ENCODE measurements around the gene NLRP8.
"Not testable (repeated sequence)": the region's sequence is repeated elsewhere in the genome, so short reads cannot be mapped to it uniquely, and the experiment has no call there.

NLRP8 gene

GRCh38 chr19:55962186-55962585 is 14.6 kb downstream of the NLRP8 start:
- in situ Hi-C loops (cut with HindIII; ENCODE audit: low sequenced_read_pairs) = no loop called here

GRCh38 chr19:55973982-55974381 is 26.4 kb downstream of the NLRP8 start:
- in situ Hi-C loops (cut with HindIII; ENCODE audit: low sequenced_read_pairs) = no loop called here

GRCh38 chr19:55980415-55980814 is 32.8 kb downstream of the NLRP8 start:
- in situ Hi-C loops (cut with HindIII; ENCODE audit: low sequenced_read_pairs) = no loop called here

- in situ Hi-C loops (cut with HindIII; ENCODE audit: low sequenced_read_pairs) = no loop called here
Measured at GRCh38 chr19:55985254-55985653, 37.6 kb downstream of the NLRP8 start.

GRCh38 chr19:55986487-55986886 is 38.9 kb downstream of the NLRP8 start, which contains the start of gene NLRP5:
Gene NLRP5 (plus strand): TSS chr19:55986775.
- in situ Hi-C loops (cut with HindIII; ENCODE audit: low sequenced_read_pairs) = no loop called here

- in situ Hi-C loops (cut with HindIII; ENCODE audit: low sequenced_read_pairs) = no loop called here
Measured at GRCh38 chr19:55990831-55991230, 43.2 kb downstream of the NLRP8 start.

- in situ Hi-C loops (cut with HindIII; ENCODE audit: low sequenced_read_pairs) = no loop called here
Measured at GRCh38 chr19:55993492-55993891, 45.9 kb downstream of the NLRP8 start.

- in situ Hi-C loops (cut with HindIII; ENCODE audit: low sequenced_read_pairs) = no loop called here
Measured at GRCh38 chr19:56014765-56015164, 67.1 kb downstream of the NLRP8 start.

GRCh38 chr19:56015756-56016155 is 68.1 kb downstream of the NLRP8 start:
- in situ Hi-C loops (cut with HindIII; ENCODE audit: low sequenced_read_pairs) = no loop called here

GRCh38 chr19:56019325-56019724 is 71.7 kb downstream of the NLRP8 start:
- in situ Hi-C loops (cut with HindIII; ENCODE audit: low sequenced_read_pairs) = not testable (repeated sequence)

- in situ Hi-C loops (cut with HindIII; ENCODE audit: low sequenced_read_pairs) = loop anchor here (5.0 kb wide), 1 partner anchor 88 kb away; the partner anchor contains the start of gene NLRP13
Measured at GRCh38 chr19:56020355-56020975, 72.8 kb downstream of the NLRP8 start.

GRCh38 chr19:56026769-56027168 is 79.1 kb downstream of the NLRP8 start:
- in situ Hi-C loops (cut with HindIII; ENCODE audit: low sequenced_read_pairs) = no loop called here

All from endothelial cell of hepatic sinusoid (primary cell).